ENCODE measurements around the gene SH3D19.

GRCh38 chr4:151324752-151325110 is 674 bp downstream of the SH3D19 start:
- no peak for TF ChIP-seq CTCF (conservative IDR thresholded peaks at IDR 0.05; ENCODE audit: low read depth, low read length)
- no peak for TF ChIP-seq POLR2A (IDR thresholded peaks at IDR 0.05; ENCODE audit: low read depth, low read length)
- TF ChIP-seq RCOR1 (IDR thresholded peaks at IDR 0.05; ENCODE audit: insufficient replicate concordance, low read length): no peak
